ENCODE data around the gene NAPSA.
A peak's percentile ranks its signal among the peaks of the same experiment; 100 is the strongest.
"Not testable (repeated sequence)": the region's sequence is repeated elsewhere in the genome, so short reads cannot be mapped to it uniquely, and the experiment has no call there.

NAPSA gene

GRCh38 chr19:50352242-50352641 lies 13.2 kb downstream of the NAPSA start:
- no peaks in the 10 kb centered on the region for H3K4me1 ChIP-seq
- no peak for TF ChIP-seq CTCF (IDR thresholded peaks at IDR 0.05)
- no peaks in the 10 kb centered on the region for H3K79me2 ChIP-seq
- H2AFZ ChIP-seq: no peak overlapping the region
- no peaks in the 10 kb centered on the region for H3K9me3 ChIP-seq (ENCODE audit: control insufficient read depth, low read length)
- no peak overlapping the region for H3K9ac ChIP-seq
- H3K27ac ChIP-seq: no peak overlapping the region
- no peak overlapping the region for H3K4me3 ChIP-seq (ENCODE audit: low read depth, low read length)
- H3K27me3 ChIP-seq (ENCODE audit: control insufficient read depth, insufficient read depth, low read length): no peaks in the 10 kb centered on the region
- H3K4me2 ChIP-seq (ENCODE audit: low read length): no peak overlapping the region
- H3K36me3 ChIP-seq (ENCODE audit: control insufficient read depth, insufficient read depth, low read length): no peaks in the 10 kb centered on the region

- no peaks in the 10 kb centered on the region for H3K27me3 ChIP-seq (ENCODE audit: control insufficient read depth, insufficient read depth, low read length)
- no peak overlapping the region for H3K27ac ChIP-seq
- no peak for TF ChIP-seq CTCF (IDR thresholded peaks at IDR 0.05)
- no peaks in the 10 kb centered on the region for H3K36me3 ChIP-seq (ENCODE audit: control insufficient read depth, insufficient read depth, low read length)
- no peak overlapping the region for H3K9ac ChIP-seq
- H3K4me3 ChIP-seq (ENCODE audit: low read depth, low read length): no peak overlapping the region
- H2AFZ ChIP-seq: no peak overlapping the region
- peaks cover 4% of the 10 kb centered on the region for H3K4me1 ChIP-seq
- no peaks in the 10 kb centered on the region for H3K9me3 ChIP-seq (ENCODE audit: control insufficient read depth, low read length)
- H3K79me2 ChIP-seq: no peaks in the 10 kb centered on the region
- H3K4me2 ChIP-seq (ENCODE audit: low read length): no peak overlapping the region
Measured at GRCh38 chr19:50349277-50350057, 16.0 kb downstream of the NAPSA start.

DNA sequence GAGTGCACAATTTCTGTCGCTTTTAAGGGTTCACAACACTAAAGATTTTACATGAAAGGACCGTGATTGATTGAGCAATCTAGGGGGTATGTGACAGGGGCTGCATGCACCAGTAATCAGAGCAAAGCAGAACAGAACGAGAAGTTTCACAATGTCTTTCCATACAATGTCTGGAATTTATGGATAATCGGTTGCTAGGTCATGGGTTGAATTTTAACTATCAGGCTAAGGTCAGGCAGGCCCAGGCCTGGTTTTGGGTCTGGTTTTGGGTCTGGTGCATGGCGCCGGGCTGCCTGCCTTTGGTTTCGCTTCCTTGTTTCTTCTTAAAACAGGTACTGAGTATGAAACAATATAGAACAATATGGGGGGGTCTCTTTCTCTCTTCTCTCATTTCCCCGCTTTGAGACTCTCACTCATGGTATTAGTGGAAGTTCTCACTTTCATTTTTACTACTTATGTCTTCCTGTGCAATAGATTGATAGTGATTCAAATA lies 18.3 kb downstream of the NAPSA start:
- Histone ChIP-seq H3K27ac (peak overlapping the region; percentile 52), H3K4me2 (ENCODE audit: low read length) (peak overlapping the region; percentile 51)
- not testable (repeated sequence) for H3K9ac ChIP-seq; H2AFZ ChIP-seq; H3K9me3 ChIP-seq (ENCODE audit: control insufficient read depth, low read length); H3K79me2 ChIP-seq; H3K4me3 ChIP-seq (ENCODE audit: low read depth, low read length); H3K27me3 ChIP-seq (ENCODE audit: control insufficient read depth, insufficient read depth, low read length); H3K4me1 ChIP-seq; H3K36me3 ChIP-seq (ENCODE audit: control insufficient read depth, insufficient read depth, low read length)

DNA sequence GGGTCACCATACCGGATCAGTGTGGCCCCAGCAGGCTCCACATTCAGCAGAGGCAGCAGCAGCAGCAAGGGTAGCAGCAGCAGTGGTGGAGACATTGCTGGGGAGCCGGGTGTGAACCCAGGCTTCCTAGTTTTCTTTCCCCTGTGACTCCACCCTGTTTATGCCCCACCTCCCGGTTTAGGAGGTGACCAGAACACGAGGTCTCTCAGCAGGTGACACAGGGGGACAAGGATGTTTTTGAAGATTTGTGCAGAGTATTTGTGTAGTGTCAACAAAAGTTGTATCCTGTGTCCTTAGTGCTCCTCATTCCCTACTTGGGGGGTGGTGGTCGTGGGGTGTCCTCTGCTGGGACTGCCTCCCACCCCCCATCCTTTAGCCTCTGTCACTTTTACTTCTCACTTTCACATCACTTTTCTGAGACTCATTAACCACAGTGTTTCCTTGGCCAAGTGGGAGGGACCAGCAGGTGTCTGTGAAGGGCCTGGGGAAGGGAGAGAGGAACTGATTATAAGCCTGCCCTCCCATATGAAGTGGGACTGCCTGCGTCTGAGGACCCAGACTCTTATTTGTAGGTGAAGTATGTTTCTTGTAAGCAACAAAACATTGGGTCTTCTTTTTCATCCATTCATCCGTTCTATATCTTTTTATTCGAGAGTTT lies 20.6 kb downstream of the NAPSA start:
- H3K4me2 ChIP-seq (ENCODE audit: low read length): no peak overlapping the region
- no peak for TF ChIP-seq CTCF (IDR thresholded peaks at IDR 0.05)
- H3K4me3 ChIP-seq (ENCODE audit: low read depth, low read length): no peak overlapping the region
- peaks cover 4% of the 10 kb centered on the region for H3K4me1 ChIP-seq
- no peak overlapping the region for H3K27ac ChIP-seq
- no peak overlapping the region for H3K9ac ChIP-seq
- H3K79me2 ChIP-seq: no peaks in the 10 kb centered on the region
- H2AFZ ChIP-seq: no peak overlapping the region
- no peaks in the 10 kb centered on the region for H3K27me3 ChIP-seq (ENCODE audit: control insufficient read depth, insufficient read depth, low read length)
- no peaks in the 10 kb centered on the region for H3K9me3 ChIP-seq (ENCODE audit: control insufficient read depth, low read length)
- H3K36me3 ChIP-seq (ENCODE audit: control insufficient read depth, insufficient read depth, low read length): no peaks in the 10 kb centered on the region

DNA sequence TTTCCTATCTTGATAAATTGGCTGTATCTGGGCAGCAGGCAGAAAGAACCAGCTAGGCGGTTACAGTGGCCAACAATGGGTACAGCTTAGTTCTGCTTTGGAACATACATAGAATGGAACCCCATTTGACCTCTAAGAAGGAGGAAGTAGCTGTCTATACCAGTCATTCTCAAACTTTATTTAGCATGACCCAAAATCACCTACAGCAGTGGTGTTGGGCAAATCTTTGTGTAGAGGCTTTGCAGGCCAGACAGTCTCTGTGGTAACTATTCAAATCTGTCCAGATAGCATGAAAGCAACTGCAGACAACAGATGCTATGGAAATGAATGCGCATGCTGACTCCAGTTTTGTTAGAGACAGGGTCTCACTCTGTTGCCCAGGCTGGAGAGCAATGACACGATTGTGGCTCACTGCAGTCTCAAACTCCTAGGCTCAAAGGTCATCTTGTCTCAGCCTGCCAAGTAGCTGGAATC lies 24.3 kb downstream of the NAPSA start:
- no peak for TF ChIP-seq CTCF (IDR thresholded peaks at IDR 0.05)
- no peak overlapping the region for H3K4me3 ChIP-seq (ENCODE audit: low read depth, low read length)

More for the DNA sequence above, 24.3 kb downstream of the NAPSA start:
- Histone ChIP-seq H3K9ac (no peak overlapping the region), H3K36me3 (ENCODE audit: control insufficient read depth, insufficient read depth, low read length) (no peaks in the 10 kb centered on the region), H3K27ac (no peak overlapping the region), H3K4me2 (ENCODE audit: low read length) (no peak overlapping the region), H2AFZ (no peak overlapping the region), H3K27me3 (ENCODE audit: control insufficient read depth, insufficient read depth, low read length) (no peaks in the 10 kb centered on the region), H3K4me1 (no peaks in the 10 kb centered on the region), H3K79me2 (no peaks in the 10 kb centered on the region), H3K9me3 (ENCODE audit: control insufficient read depth, low read length) (no peaks in the 10 kb centered on the region)

Data from parathyroid adenoma (tissue), 2 donors.